NCI-H2081 (cell line): Measurements from ENCODE around the gene MALRD1.
"Not testable (repeated sequence)": the region's sequence is repeated elsewhere in the genome, so short reads cannot be mapped to it uniquely, and the experiment has no call there.

Source experiments
- DNase-seq, 2 experiments: peaks; one replicate each; lab custom pipeline; 2025; lab: John Stamatoyannopoulos, UW

MALRD1 gene

GRCh38 chr10:19493917-19494316 lies 445.3 kb downstream of the MALRD1 start:
- no peak for DNase-seq

DNA sequence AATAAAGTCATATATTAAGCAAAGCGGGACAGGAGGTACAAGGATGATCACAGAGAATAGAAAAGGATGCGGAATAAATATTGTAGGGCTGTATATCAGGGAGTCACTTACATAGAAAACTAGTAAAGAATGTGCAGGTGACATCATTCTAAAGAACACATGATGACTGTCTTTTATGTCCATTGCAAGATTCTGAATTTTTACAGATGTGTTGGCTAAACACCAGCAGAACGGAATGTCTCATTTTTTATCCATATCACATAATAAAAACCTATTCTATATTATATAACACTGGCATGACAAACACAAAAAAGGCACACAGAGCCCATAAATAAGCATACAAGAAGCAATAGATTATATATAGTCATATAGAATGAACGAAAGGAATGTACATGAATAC lies 448.4 kb downstream of the MALRD1 start:
- DNase-seq, result no peak

DNA sequence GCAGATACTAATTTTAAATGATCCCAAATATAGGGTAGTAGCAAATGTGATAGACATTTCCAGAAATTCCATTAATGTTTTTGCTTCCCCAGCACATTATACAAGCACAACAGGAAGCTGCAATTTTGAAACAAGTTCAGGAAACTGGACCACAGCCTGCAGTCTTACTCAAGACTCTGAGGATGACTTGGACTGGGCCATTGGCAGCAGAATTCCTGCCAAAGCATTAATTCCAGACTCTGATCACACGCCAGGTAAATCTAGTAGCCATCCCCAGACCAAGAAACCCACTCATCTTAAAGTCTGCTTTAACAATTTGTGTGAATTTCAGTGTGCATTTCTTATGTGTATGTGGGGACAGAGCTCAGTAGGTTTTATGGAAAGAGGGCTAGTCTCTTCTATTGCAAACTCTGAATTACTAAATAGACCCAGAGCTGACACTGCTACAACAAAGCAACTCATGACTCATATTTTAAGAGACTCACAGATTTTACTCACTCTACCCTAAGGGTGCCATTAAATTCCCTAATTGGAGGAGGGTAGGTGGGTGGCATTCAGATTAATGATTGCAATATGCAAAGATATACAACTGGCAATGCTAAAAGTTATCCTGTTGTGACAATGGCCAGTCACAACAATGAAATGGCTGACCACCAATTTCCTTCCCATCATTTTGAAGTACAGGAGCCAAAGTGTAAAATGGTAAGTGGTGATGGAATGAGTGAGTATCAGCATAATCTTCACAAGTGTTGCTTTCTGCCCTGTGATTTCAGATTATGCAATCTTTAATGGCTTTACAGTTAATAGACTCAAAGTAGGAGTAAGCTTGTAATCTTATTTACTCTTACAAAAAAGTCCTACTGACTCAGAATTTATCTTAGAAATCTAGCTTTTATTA lies 450.0 kb downstream of the MALRD1 start:
- no peak for DNase-seq

GRCh38 chr10:19499291-19499770 lies 450.7 kb downstream of the MALRD1 start:
- no peak for DNase-seq

DNA sequence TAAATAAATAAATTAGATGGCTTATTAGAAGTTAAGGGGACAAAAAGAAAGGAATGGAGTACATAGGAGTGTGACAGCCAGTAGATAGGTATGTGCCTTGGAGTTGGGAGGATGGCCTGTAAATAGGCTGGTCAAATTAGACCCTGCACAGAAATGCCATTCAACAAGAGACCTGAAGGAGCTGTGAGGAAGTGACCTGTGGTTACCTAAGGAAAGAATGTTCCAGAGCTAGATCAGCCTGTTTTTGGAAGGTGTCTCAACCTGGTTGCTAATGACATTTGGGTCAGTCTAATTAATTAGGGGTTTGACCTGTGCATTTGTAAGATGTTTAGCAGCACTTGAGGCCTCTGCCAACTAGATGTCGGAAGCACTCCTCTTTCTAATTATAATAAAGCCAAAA lies 452.4 kb downstream of the MALRD1 start:
- DNase-seq, result no peak

GRCh38 chr10:19505320-19506312 lies 457.0 kb downstream of the MALRD1 start:
- DNase-seq, result no peak

DNA sequence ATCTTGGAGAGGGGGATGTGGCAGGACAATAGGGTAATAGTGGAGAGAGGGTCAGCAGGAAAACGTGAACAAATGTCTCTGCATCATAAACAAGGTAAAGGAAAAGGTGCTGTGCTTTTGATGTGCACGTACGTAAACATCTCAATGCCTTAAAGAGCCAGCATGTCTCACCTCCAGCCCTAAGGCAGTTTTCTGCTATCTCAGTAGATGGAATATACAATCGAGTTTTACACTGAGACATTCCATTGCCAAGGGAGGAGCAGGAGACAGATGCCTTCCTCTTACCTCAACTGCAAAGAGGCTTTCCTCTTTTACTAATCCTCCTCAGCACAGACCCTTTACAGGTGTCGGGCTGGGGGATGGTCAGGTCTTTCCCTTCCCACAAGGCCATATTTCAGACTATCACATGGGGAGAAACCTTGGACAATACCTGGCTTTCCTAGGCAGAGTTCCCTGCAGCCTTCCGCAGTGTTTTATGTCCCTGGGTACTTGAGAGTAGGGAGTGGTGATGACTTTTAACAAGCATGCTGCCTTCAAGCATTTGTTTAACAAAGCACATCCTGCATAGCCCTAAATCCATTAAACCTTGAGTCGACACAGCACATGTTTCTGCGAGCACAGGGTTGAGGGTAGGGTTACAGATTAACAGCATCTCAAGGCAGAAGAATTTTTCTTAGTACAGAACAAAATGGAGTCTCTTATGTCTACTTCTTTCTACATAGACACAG lies 461.6 kb downstream of the MALRD1 start:
- not testable (repeated sequence) for DNase-seq

DNA sequence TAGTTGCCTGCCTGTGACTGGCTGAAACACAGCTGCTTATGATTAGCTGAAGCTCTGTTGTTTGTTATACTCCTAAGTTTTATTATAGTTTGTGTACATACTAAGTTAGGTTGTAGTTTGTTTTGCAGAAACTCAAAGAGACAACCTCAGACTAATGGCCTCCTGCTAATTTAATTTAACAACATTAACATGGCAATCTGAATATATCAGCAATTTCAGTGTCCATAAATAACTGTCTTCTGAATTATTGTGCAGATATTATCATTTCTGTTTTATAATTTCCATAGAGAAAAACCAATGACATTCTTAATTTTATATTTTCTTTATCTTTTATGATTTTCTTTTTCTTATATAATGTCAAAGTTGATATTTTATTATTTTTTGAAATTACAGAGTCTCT lies 469.5 kb downstream of the MALRD1 start:
- DNase-seq, result no peak

DNA sequence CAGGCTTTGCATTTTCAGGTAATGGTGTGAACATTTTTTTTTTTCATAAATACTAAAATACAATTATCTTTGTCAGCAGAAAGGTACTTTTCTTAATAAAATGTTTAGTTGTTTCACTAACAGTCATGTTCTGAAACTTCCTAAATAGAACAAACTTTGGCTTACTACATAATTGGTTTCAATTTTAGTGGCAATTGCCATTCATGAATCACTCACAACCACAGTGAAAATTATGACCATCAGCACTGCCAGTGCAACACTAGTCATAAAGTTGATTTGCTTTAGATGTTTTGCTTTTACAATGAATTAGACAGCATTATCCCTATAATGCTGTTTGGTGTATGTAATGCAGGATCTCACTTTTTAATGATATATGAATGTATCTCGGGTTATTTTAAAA lies 470.0 kb downstream of the MALRD1 start:
- no peak for DNase-seq

DNA sequence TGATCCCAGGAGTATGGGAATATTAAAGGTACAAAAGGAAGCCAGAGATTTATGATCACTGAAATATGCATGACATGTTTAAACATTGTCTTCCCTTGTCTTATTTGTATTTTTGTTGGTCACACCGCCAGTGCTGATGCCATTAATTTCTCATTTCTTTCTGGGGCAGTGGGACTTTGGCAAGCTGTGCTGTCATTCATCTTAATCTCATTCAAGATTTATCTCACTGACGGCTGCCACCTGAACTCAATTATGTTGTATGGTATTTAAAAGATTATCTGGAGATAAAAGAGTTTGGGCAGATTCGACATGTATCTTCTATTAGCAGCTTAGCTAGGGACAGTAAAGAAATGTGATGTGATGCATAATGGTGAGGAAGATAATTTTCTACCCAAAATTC lies 482.7 kb downstream of the MALRD1 start:
- no peak for DNase-seq

DNA sequence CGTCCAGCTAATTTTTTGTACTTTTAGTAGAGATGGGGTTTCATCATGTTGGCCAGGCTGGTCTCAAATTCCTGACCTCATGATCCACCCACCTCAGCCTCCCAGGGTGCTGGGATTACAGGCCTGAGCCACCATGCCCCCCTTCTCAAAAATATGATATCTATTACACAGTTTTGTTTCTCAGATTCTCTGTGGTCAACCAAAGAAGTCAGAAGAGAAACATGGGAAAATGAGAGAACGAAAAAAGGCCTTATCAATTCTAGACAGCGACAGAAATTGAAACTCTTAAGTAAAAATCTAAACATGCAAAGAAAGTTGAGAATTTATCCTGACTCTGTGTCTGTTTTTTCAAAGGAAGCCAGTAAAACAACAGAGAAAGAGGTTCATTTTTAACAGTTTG lies 483.8 kb downstream of the MALRD1 start:
- DNase-seq, result no peak

DNA sequence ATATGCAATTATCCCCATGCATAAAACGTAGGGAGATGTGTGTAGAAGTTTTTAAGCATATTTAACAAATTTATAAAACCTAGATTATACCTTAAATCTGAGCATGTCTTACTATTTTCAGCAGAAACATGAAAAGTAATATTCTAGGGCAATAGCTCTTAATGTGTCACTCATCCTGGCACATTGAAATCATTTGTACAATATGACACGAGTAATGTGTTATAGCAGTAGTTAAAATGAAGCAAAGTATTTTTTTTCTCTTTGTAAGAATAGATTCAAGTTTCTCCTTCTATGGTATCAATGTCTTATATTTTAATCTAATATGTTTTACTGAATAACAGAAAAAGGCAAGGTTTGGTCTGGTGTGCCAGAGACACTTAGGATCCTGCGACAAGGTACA lies 492.7 kb downstream of the MALRD1 start:
- DNase-seq, result no peak

GRCh38 chr10:19546224-19546623 lies 497.6 kb downstream of the MALRD1 start:
- no peak for DNase-seq

DNA sequence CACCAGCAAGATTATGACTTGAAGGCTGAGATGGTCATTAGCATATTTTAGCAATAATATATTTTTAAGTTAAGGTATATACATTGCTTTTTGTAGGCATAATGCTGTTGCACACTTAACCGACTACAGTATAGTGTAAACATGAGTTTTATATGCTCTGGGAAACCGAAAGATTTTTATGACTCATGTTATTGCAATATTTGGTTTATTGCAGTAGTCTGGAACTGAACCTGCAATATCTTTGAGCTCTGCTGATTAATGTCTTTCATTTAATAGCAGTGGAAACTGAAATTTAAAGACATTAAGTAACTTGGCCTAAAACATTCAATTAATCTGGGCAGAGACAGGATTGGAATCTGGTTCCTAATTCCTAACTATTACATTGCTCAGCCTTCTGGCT lies 500.9 kb downstream of the MALRD1 start:
- no peak for DNase-seq

DNA sequence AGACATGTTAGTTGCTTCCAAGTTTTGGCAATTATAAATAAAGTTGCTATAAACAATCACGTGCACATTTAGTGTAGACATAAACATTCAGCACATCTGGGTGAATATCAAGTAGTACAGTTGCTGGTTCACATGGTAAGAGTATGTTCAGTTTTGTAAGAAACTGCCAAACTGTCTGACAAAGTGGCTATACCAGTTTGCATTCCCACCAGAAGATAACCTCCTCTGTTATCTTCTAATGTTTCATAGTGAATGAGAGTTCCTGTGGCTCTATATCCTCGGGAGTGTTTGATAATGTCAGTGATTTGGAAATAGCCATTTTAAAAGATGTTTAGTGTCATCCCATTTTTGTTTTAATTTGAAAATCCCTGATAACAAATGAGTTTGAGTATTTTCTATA lies 508.1 kb downstream of the MALRD1 start:
- DNase-seq, result no peak

DNA sequence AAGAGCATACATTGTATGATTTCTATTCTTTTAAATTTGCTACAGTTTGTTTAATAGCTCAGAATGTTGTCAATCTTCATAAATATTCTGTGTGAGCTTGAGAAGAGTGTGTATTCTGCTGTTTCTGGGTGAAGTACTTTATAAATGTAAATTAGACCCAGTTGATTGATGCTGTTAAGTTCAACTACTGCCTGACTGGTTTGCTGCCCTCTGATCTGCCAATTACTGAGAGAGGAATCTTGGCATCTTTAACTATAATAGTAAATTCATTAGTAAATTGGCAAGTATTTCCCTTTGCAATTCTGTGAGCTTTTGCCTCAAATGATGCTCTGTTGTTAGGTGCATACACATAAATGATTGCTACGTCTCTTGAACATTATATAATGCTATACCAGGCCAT lies 512.6 kb downstream of the MALRD1 start:
- DNase-seq, result no peak

GRCh38 chr10:19563388-19564141 lies 515.0 kb downstream of the MALRD1 start:
- no peak for DNase-seq

DNA sequence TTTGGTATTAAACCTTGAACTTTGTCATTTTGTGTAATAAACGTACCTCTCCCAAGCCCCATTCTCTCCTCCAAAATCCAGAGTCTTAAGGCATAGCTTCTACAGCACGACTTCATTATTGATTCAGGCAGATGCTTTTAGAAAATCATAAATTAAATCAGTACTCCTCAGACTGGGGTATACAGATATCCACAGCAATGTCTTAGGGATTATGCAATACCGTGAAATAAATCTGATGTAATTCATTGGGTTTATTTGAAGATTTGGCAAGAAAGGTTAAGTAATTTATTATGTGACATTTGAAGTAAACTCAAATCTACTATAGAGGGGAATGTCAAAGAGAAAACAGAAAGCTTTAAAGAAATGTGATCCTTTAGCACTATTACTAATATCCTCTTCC lies 521.5 kb downstream of the MALRD1 start:
- DNase-seq, result no peak

- DNase-seq, result no peak
Measured at GRCh38 chr10:19570991-19571390, 522.4 kb downstream of the MALRD1 start.

GRCh38 chr10:19572056-19572455 lies 523.5 kb downstream of the MALRD1 start:
- DNase-seq, result no peak

DNA sequence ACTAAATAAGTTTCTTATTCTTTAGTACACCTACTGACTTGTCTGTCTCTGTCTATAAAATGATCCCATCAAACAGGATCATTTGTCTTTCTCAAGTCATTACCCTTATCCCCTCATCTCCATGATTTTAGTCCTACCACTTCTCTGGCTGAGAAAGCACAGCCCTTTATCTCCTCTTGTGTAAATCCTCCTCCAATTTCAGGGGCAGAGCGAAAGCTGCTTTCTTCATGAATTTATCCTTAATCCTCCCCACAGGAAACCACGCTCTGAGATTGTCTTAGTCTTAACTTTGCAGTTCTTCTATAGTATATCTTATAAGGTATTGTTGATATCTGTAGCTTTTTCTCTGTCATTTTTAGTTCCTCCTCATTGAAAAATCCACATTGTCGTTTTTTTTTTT lies 528.0 kb downstream of the MALRD1 start:
- DNase-seq, result no peak
